ENCODE data around the gene PLEKHF1. TPM values are rescaled to one million over a fixed set of nuclear protein-coding genes. Genes with fewer than 3 reads are reported as not detected.
"Not testable (repeated sequence)": the region's sequence is repeated elsewhere in the genome, so short reads cannot be mapped to it uniquely, and the experiment has no call there.

PLEKHF1 gene
- polyA plus RNA-seq, 5 donors: 0.51 to 1.3 (median 0.90) TPM

GRCh38 chr19:29663861-29664752, 1.2 kb upstream of the PLEKHF1 start:
- no peak for DNase-seq

- DNase-seq: no peak
Observed at GRCh38 chr19:29664753-29665214, 477 bp upstream of the PLEKHF1 start.

- no peak for DNase-seq
Observed at GRCh38 chr19:29665826-29666577, 741 bp downstream of the PLEKHF1 start.

- DNase-seq: peak in 1 of 2 donors; percentile 55
Observed at GRCh38 chr19:29666578-29667386, 1.5 kb downstream of the PLEKHF1 start.

- no peak for DNase-seq
Observed at GRCh38 chr19:29667387-29667783, 2.1 kb downstream of the PLEKHF1 start.

GRCh38 chr19:29667901-29668341, 2.7 kb downstream of the PLEKHF1 start:
- no peak for DNase-seq

GRCh38 chr19:29668746-29669609, 3.7 kb downstream of the PLEKHF1 start:
- no peak for DNase-seq

- DNase-seq: no peak
Observed at GRCh38 chr19:29670255-29670654, 5.0 kb downstream of the PLEKHF1 start.

GRCh38 chr19:29671026-29671392, 5.7 kb downstream of the PLEKHF1 start:
- not testable (repeated sequence) for DNase-seq

- no peak for DNase-seq
Observed at GRCh38 chr19:29671393-29672160, 6.3 kb downstream of the PLEKHF1 start.

GRCh38 chr19:29672319-29672932, 7.2 kb downstream of the PLEKHF1 start:
- no peak for DNase-seq

- DNase-seq: no peak
Observed at GRCh38 chr19:29672933-29673336, 7.7 kb downstream of the PLEKHF1 start.

- no peak for DNase-seq
Observed at GRCh38 chr19:29673451-29674371, 8.4 kb downstream of the PLEKHF1 start.

GRCh38 chr19:29674374-29675119, 9.3 kb downstream of the PLEKHF1 start:
- no peak for DNase-seq

GRCh38 chr19:29675120-29675649, 9.9 kb downstream of the PLEKHF1 start:
- DNase-seq: no peak

- DNase-seq: no peak
Observed at GRCh38 chr19:29675650-29676186, 10.5 kb downstream of the PLEKHF1 start.

GRCh38 chr19:29676586-29676985, 11.3 kb downstream of the PLEKHF1 start:
- DNase-seq: no peak

Measured in right lung (tissue), 5 donors.